ENCODE measurements around the gene CCSER1.
"Not testable (repeated sequence)": the region's sequence is repeated elsewhere in the genome, so short reads cannot be mapped to it uniquely, and the experiment has no call there.

Gene CCSER1

GRCh38 chr4:90299373-90299772 lies 172.2 kb downstream of the CCSER1 start:
- DNase-seq (ENCODE audit: low read depth): no peak

- DNase-seq (ENCODE audit: low read depth): no peak
Observed at GRCh38 chr4:90306810-90307209, 179.6 kb downstream of the CCSER1 start.

GRCh38 chr4:90317140-90317539 lies 189.9 kb downstream of the CCSER1 start:
- DNase-seq (ENCODE audit: low read depth): not testable (repeated sequence)

GRCh38 chr4:90317785-90318184 lies 190.6 kb downstream of the CCSER1 start:
- no peak for DNase-seq (ENCODE audit: low read depth)

GRCh38 chr4:90318193-90318592 lies 191.0 kb downstream of the CCSER1 start:
- no peak for DNase-seq (ENCODE audit: low read depth)

- DNase-seq (ENCODE audit: low read depth): no peak
Observed at GRCh38 chr4:90328558-90328957, 201.4 kb downstream of the CCSER1 start.

- DNase-seq (ENCODE audit: low read depth): no peak
Observed at GRCh38 chr4:90330546-90330945, 203.4 kb downstream of the CCSER1 start.

GRCh38 chr4:90345549-90346215 lies 218.5 kb downstream of the CCSER1 start:
- DNase-seq (ENCODE audit: low read depth): no peak

- no peak for DNase-seq (ENCODE audit: low read depth)
Observed at GRCh38 chr4:90349636-90350035, 222.4 kb downstream of the CCSER1 start.

GRCh38 chr4:90357117-90357710 lies 230.0 kb downstream of the CCSER1 start:
- no peak for DNase-seq (ENCODE audit: low read depth)

- DNase-seq (ENCODE audit: low read depth): no peak
Observed at GRCh38 chr4:90375081-90375480, 247.9 kb downstream of the CCSER1 start.

GRCh38 chr4:90393215-90393614 lies 266.0 kb downstream of the CCSER1 start:
- no peak for DNase-seq (ENCODE audit: low read depth)

- no peak for DNase-seq (ENCODE audit: low read depth)
Observed at GRCh38 chr4:90403781-90404180, 276.6 kb downstream of the CCSER1 start.

GRCh38 chr4:90407897-90408296 lies 280.7 kb downstream of the CCSER1 start:
- not testable (repeated sequence) for DNase-seq (ENCODE audit: low read depth)

GRCh38 chr4:90412786-90413185 lies 285.6 kb downstream of the CCSER1 start:
- not testable (repeated sequence) for DNase-seq (ENCODE audit: low read depth)

- DNase-seq (ENCODE audit: low read depth): no peak
Observed at GRCh38 chr4:90415116-90415515, 287.9 kb downstream of the CCSER1 start.

- DNase-seq (ENCODE audit: low read depth): no peak
Observed at GRCh38 chr4:90419124-90419711, 292.0 kb downstream of the CCSER1 start.

GRCh38 chr4:90421161-90421560 lies 294.0 kb downstream of the CCSER1 start:
- no peak for DNase-seq (ENCODE audit: low read depth)

GRCh38 chr4:90425893-90426292 lies 298.7 kb downstream of the CCSER1 start:
- DNase-seq (ENCODE audit: low read depth): no peak

- DNase-seq (ENCODE audit: low read depth): no peak
Observed at GRCh38 chr4:90438522-90438921, 311.3 kb downstream of the CCSER1 start.

GRCh38 chr4:90441770-90442169 lies 314.6 kb downstream of the CCSER1 start:
- DNase-seq (ENCODE audit: low read depth): no peak

GRCh38 chr4:90442619-90443018 lies 315.4 kb downstream of the CCSER1 start:
- DNase-seq (ENCODE audit: low read depth): no peak

- DNase-seq (ENCODE audit: low read depth): no peak
Observed at GRCh38 chr4:90443231-90443630, 316.0 kb downstream of the CCSER1 start.

GRCh38 chr4:90444904-90445303 lies 317.7 kb downstream of the CCSER1 start:
- DNase-seq (ENCODE audit: low read depth): no peak
